Ishikawa (cell line): ENCODE measurements around the gene PPP1R12A.

ENCODE experiments used
- CEBPB ChIP-seq: IDR thresholded peaks from 2 replicates; pipeline ENCODE4 v1.6.1; 2012
- EGR1 ChIP-seq: IDR thresholded peaks from 2 replicates; pipeline ENCODE4 v1.6.1; 2012
- EP300 ChIP-seq: IDR thresholded peaks from 2 replicates; pipeline ENCODE4 v1.6.1; 2012; ENCODE audit warnings: borderline replicate concordance
- RAD21 ChIP-seq: IDR thresholded peaks from 2 replicates; pipeline ENCODE4 v1.6.1; 2012; ENCODE audit warnings: low read depth
- TCF12 ChIP-seq: IDR thresholded peaks from 2 replicates; pipeline ENCODE4 v1.6.1; 2012; ENCODE audit warnings: low read depth

DNA sequence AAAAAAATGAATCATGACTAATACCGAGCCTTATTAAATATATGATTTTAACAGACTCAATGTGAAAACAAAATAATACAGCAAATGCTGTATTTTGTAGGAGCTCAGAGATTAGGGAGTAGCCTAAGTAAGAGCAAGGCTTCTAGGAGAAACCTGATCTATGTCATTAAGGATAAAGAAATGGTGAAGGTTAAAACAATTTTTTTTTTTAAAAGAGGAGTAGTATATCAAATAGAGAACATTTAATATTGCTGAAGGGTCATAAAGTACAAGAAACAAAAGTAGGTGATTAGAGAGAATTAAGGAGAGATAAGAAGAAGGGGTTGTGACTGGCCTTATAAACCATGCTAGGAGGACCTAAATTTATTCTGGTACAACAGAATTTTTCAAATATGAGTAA, 39.1 kb downstream of the PPP1R12A start:
- TF ChIP-seq EP300 = no peak
- no peak for TF ChIP-seq RAD21
- TF ChIP-seq CEBPB = no peak
- TF ChIP-seq TCF12 = no peak
- TF ChIP-seq EGR1 = no peak
